C1 segment of cervical spinal cord (tissue), 14 donors: ENCODE results near the gene EMILIN2.
A peak's percentile ranks its signal among the peaks of the same experiment; 100 is the strongest.

Source experiments
- DNase-seq, 14 donors: peaks; one replicate each; lab custom pipeline; 2025; lab: John Stamatoyannopoulos, UW

EMILIN2 gene

DNA sequence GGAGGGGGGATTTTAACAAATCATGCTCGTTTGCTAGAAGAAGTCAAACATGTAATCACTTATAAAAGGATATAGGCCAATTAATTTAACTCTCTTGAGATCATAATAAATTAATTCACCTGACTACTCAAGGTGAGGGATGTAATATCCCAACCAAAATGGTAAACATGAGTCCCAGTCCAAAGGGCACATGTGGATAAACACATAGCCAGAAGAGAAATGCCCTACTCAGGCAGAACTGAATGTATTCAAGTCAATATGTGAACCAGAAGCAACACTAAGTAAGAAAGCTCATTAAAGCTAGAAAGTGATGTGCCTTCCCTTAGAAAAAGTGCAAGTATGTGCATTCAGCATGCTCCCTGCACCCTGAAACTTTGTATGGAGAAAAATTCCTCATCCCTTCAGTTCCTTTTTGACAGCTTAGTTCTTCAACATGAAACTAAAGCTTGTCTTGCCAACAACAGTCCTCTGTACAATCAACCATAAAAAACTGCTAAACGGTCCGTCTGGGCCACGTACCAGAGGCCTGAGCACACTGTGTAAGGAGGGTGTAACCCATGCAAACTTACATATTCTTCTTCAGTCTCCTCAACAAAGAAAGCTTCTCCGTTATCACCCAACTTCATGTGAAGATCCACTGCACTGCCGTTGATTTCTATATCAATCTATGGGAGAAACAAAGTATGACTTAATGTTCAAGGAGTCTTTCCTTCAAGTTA lies 107.3 kb downstream of the EMILIN2 start:
- DNase-seq, result no peak

DNA sequence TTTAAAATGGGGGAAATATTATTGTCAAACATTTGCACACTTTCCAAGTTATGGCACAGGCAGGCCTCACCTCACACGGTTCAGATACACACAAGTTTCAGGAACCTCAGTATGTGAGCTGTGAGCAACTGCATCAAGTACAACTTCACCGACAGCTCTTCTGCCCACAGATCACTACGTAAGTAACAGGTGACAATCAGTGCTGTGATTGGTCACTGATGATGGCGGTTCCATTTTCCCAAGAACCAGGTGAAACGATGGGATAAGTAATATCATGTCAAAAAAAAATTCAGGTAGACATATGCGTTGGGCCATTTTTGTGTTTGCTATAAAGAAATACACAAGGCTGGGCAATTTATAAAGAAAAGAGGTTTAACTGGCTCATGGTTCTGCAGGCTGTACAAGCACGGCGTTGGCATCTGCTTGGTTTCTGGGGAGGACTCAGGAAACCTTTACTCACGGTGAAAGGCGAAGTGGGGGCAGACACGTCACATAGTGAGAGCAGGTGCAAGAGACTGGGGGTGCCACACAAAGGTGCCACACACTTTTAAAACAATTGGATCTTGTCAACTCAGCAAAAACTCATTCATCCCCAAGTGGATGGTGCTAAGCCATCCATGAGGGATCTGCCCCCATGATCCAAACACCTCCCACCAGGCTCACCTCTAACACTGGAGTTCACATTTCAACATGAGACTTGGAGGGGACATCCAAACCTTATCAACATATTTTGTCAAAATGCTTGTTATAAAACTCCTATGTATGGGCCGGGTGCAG lies 108.3 kb downstream of the EMILIN2 start:
- DNase-seq, result no peak

DNA sequence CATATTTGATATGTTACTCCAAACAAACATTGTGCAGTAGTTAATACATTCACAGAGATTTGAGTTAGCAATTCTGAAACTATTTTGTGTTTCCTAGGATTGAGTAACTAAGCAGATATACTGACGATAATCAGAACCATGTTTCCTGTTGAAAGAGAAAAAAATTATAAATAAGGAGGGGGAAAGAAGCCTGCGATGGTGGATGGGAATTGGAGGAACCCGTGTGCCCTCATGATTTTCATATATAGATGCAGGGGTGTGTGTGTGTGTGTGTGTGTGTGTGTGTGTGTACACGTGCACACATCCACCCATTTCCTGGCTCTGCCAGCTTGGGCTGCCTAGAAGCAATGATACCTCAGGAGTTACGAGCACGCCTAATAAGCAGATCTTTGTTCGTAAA lies 109.2 kb downstream of the EMILIN2 start:
- DNase-seq, result no peak

DNA sequence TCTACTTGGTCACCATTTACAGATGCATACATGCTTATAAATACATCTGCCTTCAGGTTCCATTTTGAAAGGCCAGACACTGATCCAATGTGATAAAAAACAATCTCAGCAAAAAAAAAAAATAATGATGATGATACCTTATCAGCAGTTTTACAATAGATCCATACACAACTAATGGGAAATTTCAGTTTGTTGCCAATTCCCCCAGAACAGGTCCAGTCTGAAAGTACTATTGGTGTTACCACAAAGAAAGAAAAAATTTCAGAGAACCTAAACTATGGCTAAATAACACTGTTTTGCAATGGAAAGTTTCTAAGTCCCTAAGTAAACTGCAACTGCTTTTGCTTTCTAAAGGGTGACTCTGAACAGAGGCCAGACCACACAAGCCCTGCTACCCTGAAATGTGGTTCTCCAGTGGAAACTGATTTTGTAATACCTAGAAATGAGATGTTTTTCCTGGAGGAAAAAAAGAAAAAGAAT lies 112.1 kb downstream of the EMILIN2 start:
- no peak for DNase-seq

DNA sequence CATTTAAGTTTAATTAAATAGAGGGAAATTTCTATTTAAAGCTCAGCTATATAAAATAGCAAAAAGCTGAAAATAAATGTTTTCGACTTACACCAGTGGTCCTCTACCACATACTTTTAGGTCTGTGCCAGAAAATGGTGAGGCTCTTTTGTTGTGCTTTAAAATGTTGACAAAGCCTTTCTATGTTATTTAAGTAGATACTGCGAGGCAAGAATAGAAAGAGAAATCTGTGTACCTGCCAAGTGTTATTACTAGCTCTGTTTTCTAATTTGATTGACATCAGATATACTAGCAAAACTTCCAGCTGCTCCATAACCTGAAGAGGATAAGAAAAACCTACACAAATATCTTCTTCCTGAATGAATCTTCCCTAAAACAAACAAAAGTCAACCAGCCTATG lies 112.5 kb downstream of the EMILIN2 start:
- no peak for DNase-seq

DNA sequence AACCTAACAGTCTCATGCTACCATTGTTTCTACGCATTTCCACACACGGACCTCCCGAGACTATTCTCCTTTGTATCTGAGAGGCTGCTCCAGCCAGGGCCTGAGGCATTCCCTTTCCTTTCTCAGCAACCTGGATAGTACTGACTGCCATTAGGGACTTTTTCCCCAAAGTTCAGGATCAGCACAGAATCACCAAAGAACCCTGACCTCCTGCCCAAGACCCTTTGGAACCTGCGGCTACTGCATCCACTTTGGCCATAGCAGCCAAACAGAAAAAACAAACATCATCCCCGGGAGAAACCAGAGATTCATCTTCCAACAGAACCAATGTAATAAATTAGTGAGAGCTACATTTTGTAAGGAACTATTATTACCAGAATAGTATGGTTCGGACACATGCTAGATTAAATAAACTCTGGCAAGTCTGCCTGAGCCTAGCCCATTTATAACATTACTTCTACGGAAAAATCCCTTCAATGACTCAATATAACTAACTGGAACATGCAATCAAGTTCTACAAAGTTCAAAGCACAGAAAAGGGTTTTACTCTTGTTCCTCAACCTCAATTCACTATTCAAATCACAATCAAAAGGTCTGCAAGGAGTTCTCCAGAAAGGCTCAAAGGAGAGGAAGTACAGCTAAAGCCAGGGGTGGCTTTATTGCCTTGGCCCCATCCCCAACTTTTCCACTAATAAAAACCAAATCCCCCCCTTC lies 114.3 kb downstream of the EMILIN2 start:
- peak in 1 of 14 donors; percentile 9 for DNase-seq

DNA sequence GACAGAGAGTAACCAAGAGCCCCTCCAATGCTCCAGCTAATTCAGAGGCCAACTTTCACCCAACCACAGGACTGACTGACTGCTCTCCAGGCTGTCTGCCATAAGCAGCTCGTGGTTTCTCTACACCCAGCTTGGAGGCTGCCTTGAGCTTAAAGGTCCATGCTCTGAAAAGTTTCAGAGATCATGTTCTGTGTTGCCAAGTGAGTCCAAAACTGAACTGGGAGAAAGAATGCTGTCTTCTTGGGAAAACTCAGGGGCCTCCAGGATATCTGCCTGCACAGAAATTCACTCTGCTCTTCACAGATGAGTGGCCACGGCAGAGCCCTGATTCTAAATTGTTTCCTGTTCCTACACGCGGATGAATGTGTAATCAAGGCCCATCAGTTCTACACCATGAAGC lies 115.0 kb downstream of the EMILIN2 start:
- DNase-seq, result peak in 5 of 14 donors; percentile 23 to 65 (median 38)

DNA sequence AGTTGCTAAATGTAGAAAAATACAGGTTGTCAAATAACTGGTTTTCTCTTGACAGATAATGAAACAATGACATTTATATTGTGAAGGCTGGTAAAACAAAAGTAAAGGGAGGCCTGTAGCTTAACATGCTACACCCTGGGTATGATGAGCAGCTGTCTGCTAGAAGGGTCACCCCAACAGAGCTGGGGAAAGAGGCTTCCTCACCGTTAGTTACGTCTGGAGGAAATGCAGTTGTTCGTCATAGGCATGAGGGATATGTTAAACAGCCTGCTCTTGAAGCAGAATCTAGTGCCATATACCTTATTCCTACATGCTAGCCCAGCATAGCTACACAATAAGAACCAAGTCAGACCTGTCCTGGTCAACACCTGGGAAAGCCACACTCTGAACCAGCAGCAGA lies 116.2 kb downstream of the EMILIN2 start:
- no peak for DNase-seq

DNA sequence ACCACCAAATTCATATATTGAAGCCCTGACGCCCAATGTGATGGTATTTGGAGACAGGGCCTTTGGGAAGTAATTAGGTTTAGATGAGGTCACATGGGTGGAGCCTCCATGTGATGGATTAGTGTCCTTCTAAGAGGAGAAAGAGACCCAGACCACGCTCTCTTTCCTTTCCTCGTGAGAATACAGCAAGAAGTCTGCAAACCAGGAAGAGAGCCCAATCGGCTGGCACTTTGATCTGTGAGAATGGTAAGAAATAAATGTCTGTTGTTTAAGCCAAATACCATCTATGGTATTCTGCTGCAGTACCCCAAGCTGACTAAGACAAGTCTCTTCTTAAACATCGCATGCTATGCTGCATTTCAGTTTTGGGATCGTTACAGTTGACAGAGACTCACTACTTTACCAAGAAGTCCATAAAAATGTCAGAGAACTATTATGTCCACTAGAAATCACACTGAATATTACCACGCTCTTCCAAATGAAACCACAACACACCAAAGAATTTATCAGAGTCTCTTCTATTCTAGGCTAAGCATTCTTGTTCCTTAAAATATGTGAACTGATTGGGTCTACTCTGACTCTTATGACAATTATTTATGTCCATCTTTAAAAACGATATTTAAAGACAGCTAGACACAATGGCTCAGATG lies 117.7 kb downstream of the EMILIN2 start:
- no peak for DNase-seq
